ENCODE data around the gene LLGL1.

Gene LLGL1

DNA sequence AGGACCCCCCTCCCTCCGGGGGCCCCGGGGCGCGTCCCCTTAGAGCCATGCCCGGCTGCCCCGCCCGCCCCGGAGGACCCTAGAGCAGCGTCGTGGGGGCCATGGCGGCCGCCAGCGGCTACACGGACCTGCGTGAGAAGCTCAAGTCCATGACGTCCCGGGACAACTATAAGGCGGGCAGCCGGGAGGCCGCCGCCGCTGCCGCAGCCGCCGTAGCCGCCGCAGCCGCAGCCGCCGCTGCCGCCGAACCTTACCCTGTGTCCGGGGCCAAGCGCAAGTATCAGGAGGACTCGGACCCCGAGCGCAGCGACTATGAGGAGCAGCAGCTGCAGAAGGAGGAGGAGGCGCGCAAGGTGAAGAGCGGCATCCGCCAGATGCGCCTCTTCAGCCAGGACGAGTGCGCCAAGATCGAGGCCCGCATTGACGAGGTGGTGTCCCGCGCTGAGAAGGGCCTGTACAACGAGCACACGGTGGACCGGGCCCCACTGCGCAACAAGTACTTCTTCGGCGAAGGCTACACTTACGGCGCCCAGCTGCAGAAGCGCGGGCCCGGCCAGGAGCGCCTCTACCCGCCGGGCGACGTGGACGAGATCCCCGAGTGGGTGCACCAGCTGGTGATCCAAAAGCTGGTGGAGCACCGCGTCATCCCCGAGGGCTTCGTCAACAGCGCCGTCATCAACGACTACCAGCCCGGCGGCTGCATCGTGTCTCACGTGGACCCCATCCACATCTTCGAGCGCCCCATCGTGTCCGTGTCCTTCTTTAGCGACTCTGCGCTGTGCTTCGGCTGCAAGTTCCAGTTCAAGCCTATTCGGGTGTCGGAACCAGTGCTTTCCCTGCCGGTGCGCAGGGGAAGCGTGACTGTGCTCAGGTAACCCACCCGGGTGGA, 41.0 kb upstream of the LLGL1 start:
- H3K4me1 ChIP-seq (ENCODE audit: control insufficient read depth, insufficient read depth, low read length), result peaks cover 40% of the 10 kb centered on the region

DNA sequence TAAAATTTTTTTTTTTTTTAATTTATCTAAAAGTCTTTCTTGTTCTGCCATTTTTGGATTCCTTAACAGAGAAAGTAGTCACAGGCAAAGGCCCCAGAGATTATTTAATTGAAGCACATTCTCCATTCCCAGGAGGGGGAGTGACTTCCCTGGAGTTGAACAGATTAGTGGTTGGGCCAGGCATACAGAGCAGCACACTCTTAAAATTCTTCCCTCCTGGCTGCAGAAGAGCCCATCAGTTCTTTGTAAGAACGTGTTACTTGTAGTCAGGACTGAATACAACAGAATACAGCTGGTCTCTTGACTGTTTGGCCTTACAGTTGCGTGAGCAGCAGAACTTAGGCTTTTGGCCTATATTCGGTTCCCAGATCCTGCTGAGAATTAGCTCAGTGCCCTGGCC, 40.0 kb upstream of the LLGL1 start:
- H3K27ac ChIP-seq (ENCODE audit: low read depth, low read length), result no peak overlapping the region
- H3K36me3 ChIP-seq (ENCODE audit: control insufficient read depth, insufficient read depth, low read length), result peaks cover 43% of the 10 kb centered on the region
- no peaks in the 10 kb centered on the region for H3K9me3 ChIP-seq (ENCODE audit: control insufficient read depth, insufficient read depth, low read depth, low read length)
- peak overlapping the region; percentile 67 for H3K4me3 ChIP-seq (ENCODE audit: low read depth, low read length)
- no peaks in the 10 kb centered on the region for H3K27me3 ChIP-seq (ENCODE audit: control insufficient read depth, insufficient read depth, low read length)
- peaks cover 40% of the 10 kb centered on the region for H3K4me1 ChIP-seq (ENCODE audit: control insufficient read depth, insufficient read depth, low read length)
- peak overlapping the region; percentile 54 for H3K9ac ChIP-seq (ENCODE audit: low read length)

More for the DNA sequence above, 41.0 kb upstream of the LLGL1 start:
- H3K36me3 ChIP-seq (ENCODE audit: control insufficient read depth, insufficient read depth, low read length), result peaks cover 37% of the 10 kb centered on the region
- no peaks in the 10 kb centered on the region for H3K9me3 ChIP-seq (ENCODE audit: control insufficient read depth, insufficient read depth, low read depth, low read length)
- H3K27me3 ChIP-seq (ENCODE audit: control insufficient read depth, insufficient read depth, low read length), result no peaks in the 10 kb centered on the region
- H3K27ac ChIP-seq (ENCODE audit: low read depth, low read length), result peak overlapping the region; percentile 27; the same call in 1 of the 2 replicates
- peak overlapping the region; percentile 67 for H3K4me3 ChIP-seq (ENCODE audit: low read depth, low read length)
- peak overlapping the region; percentile 84 for H3K9ac ChIP-seq (ENCODE audit: low read length)

DNA sequence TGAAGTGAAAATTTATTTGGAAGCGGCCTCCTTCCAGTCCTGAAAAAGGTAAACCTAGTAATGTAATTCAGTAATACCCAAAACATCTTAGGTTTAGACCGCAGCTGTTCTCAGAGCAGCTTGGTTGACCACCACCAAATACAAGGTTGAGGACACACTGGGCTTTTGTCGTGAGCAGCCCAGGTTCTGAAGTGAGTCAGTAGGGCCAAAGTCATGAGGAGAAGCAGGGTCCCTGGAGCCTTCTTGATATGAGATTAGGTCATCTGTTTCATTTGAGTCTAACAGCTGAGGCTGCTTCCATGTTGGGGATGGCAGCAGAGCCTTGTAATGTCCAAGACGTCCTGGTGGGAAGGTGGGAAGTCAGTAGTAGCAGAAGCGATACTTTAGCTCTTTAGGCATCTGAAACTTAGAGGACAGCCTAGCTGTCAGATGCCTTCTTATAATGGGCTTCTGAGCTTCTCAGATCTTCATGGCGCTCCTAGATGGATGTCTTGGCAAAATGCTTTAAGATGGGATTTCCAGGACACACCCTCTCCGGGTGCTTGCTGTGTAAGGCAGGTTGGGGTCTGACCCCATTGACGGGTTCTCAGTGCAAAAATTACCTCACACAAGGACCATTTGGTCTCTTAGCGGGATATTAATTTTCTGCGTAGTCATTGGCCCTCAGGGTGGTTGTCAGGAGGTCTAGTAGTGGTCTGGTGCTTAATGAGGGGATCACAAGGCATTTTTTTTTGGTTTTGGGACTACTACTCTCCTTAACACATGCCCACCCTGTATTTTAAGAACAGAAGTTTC, 39.4 kb upstream of the LLGL1 start:
- Histone ChIP-seq H3K27me3 (ENCODE audit: control insufficient read depth, insufficient read depth, low read length) (no peaks in the 10 kb centered on the region), H3K4me1 (ENCODE audit: control insufficient read depth, insufficient read depth, low read length) (peaks cover 40% of the 10 kb centered on the region), H3K9me3 (ENCODE audit: control insufficient read depth, insufficient read depth, low read depth, low read length) (no peaks in the 10 kb centered on the region), H3K9ac (ENCODE audit: low read length) (peak overlapping the region; percentile 54), H3K36me3 (ENCODE audit: control insufficient read depth, insufficient read depth, low read length) (peaks cover 48% of the 10 kb centered on the region), H3K4me3 (ENCODE audit: low read depth, low read length) (peak overlapping the region; percentile 67), H3K27ac (ENCODE audit: low read depth, low read length) (no peak overlapping the region)

DNA sequence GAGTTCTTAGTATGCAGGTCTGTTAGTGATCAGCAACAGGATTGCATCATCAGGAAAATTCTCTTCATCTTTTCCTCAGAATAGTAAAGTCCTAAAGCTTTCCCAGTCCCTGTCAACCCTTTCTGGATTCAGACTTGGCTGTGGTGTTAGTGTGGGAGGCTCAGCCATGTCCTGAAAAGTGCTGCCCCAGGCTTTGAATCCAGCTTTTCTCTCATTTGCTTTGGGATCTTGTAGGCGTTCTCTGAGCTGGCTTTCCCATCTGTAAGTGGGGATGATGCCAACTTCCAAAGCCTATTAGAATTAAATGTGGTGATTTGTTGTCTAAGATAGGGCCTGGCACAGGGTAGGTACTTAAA, 38.8 kb upstream of the LLGL1 start:
- Histone ChIP-seq H3K4me1 (ENCODE audit: control insufficient read depth, insufficient read depth, low read length) (peaks cover 40% of the 10 kb centered on the region), H3K9me3 (ENCODE audit: control insufficient read depth, insufficient read depth, low read depth, low read length) (no peaks in the 10 kb centered on the region), H3K4me3 (ENCODE audit: low read depth, low read length) (peak overlapping the region; percentile 67), H3K27me3 (ENCODE audit: control insufficient read depth, insufficient read depth, low read length) (no peaks in the 10 kb centered on the region), H3K27ac (ENCODE audit: low read depth, low read length) (no peak overlapping the region), H3K9ac (ENCODE audit: low read length) (peak overlapping the region; percentile 54), H3K36me3 (ENCODE audit: control insufficient read depth, insufficient read depth, low read length) (peaks cover 48% of the 10 kb centered on the region)

DNA sequence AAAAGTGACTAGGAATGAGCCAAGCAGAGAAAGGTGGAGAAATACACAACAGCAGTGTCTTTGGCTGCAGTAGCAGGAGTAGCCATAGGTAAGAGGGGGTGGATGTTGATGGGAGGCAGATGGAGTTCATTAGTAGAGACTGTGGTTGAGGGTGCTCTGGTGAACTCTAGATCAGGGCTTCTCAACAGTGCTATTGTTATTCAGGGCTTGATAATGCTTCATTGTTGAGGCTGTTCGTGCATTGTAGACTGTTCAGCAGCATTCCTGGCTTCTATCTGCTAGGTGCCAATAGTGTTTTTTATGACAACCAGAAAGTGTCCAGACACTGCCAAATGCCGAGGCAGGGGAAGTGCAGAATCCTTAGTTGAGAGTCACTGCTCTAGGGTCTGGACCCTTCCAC, 38.2 kb upstream of the LLGL1 start:
- H3K27ac ChIP-seq (ENCODE audit: low read depth, low read length), result no peak overlapping the region
- peaks cover 37% of the 10 kb centered on the region for H3K4me1 ChIP-seq (ENCODE audit: control insufficient read depth, insufficient read depth, low read length)
- H3K27me3 ChIP-seq (ENCODE audit: control insufficient read depth, insufficient read depth, low read length), result no peaks in the 10 kb centered on the region
- no peaks in the 10 kb centered on the region for H3K9me3 ChIP-seq (ENCODE audit: control insufficient read depth, insufficient read depth, low read depth, low read length)
- H3K4me3 ChIP-seq (ENCODE audit: low read depth, low read length), result peak overlapping the region; percentile 67
- H3K36me3 ChIP-seq (ENCODE audit: control insufficient read depth, insufficient read depth, low read length), result peaks cover 48% of the 10 kb centered on the region
- no peak overlapping the region for H3K9ac ChIP-seq (ENCODE audit: low read length)

DNA sequence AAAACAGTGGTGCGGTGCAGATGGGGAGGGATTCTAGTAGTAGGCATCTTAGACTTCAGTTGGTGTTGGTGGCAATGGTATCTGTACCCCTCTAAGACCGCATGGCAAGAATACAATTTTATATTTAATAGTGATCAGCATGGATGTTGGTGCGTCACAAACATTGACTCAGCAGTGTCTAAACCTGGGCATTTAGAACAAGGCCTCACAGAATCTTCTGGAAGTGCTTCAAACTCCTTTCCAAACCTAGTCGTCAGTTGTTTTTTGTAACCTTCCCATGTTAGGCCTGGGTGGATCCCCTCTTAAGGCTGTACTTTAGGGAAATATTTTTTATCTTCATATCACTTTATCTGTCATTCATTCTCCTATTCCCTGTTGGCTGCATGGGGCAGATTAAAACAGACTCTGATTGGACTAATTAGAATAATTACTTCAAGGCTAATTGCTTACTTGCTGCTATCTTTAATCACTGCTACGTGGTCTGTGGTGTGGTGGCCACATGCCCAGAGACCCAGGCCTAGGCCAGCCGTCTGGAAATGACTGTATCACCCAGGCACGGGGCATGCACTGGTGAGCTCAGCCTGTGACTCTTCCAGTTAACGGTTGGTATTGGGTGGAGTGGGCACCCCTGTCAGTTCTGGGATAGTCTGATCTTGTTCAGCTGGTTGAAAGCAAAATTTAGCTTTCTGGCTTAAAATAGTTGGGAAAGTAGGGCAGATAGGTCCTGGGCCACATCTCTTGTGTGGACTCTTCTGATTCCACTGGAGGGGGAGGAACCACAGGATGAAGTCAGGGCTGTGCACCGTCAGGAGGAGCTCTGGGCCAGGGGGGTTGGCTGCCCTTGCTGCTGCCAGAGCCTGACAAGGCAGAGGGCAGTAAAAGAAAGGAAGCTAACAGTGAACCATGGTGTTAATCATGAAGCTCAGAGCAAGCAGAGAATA, 37.3 kb upstream of the LLGL1 start:
- no peaks in the 10 kb centered on the region for H3K9me3 ChIP-seq (ENCODE audit: control insufficient read depth, insufficient read depth, low read depth, low read length)
- H3K36me3 ChIP-seq (ENCODE audit: control insufficient read depth, insufficient read depth, low read length), result peaks cover 52% of the 10 kb centered on the region
- H3K4me3 ChIP-seq (ENCODE audit: low read depth, low read length), result peak overlapping the region; percentile 67; the same call in 1 of the 2 replicates
- H3K27me3 ChIP-seq (ENCODE audit: control insufficient read depth, insufficient read depth, low read length), result no peaks in the 10 kb centered on the region
- no peak overlapping the region for H3K27ac ChIP-seq (ENCODE audit: low read depth, low read length)
- no peak overlapping the region for H3K9ac ChIP-seq (ENCODE audit: low read length)
- H3K4me1 ChIP-seq (ENCODE audit: control insufficient read depth, insufficient read depth, low read length), result peaks cover 34% of the 10 kb centered on the region

DNA sequence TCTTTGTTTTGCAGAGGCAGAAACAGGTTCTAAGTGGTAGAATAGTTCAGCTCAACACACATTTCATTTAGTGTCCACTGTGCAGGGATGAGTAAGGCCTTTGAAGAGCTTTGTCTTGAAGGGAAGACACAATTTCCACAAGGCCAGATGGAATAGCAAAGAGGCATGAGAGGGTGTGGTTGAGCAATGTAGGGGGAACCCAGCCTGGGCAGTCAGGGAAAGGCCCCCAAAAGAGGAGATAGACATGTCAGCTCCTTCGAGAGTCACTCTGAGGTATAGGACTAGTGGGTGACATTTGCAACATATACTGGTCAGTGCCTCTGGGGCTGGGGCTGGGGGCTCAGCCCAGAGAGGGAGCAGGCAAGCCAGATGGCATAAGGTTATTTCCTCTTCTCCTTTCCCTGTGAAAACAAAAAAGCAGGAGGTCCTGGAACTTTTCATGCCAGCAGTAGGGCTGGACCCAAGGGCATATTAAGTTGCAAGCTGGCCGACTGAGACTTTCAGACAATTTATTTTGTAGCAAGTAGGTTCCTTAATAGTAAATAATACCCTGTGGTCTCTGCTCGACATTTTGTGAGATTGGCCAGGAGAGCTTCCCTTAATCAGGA, 34.7 kb upstream of the LLGL1 start:
- Histone ChIP-seq H3K27me3 (ENCODE audit: control insufficient read depth, insufficient read depth, low read length) (no peaks in the 10 kb centered on the region), H3K4me3 (ENCODE audit: low read depth, low read length) (no peak overlapping the region), H3K27ac (ENCODE audit: low read depth, low read length) (no peak overlapping the region), H3K9ac (ENCODE audit: low read length) (no peak overlapping the region), H3K36me3 (ENCODE audit: control insufficient read depth, insufficient read depth, low read length) (peaks cover 65% of the 10 kb centered on the region), H3K4me1 (ENCODE audit: control insufficient read depth, insufficient read depth, low read length) (peaks cover 30% of the 10 kb centered on the region), H3K9me3 (ENCODE audit: control insufficient read depth, insufficient read depth, low read depth, low read length) (no peaks in the 10 kb centered on the region)

DNA sequence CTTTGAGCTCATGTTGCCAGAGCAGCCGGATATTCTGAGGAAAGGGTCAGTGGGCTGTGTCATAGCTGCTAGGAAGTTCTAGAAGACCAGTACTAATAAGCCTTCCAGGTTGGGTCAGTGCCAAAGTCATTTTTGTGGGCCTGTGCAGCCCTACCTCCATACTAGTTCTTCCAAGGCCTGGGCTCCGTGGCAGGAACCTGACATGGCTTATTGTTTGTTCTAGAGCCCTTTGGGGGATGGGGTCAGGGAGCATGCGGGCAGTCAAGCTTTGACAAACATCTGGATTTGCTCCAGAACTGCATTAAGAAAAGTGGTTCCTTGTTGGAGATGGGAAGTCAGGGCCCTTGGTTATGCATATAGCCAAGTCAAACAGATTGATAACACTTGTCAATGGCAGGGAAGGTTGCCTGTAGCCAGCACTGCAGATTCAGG, 34.2 kb upstream of the LLGL1 start:
- Histone ChIP-seq H3K36me3 (ENCODE audit: control insufficient read depth, insufficient read depth, low read length) (peaks cover 65% of the 10 kb centered on the region), H3K27me3 (ENCODE audit: control insufficient read depth, insufficient read depth, low read length) (no peaks in the 10 kb centered on the region), H3K27ac (ENCODE audit: low read depth, low read length) (no peak overlapping the region), H3K9ac (ENCODE audit: low read length) (no peak overlapping the region), H3K4me1 (ENCODE audit: control insufficient read depth, insufficient read depth, low read length) (peaks cover 25% of the 10 kb centered on the region), H3K9me3 (ENCODE audit: control insufficient read depth, insufficient read depth, low read depth, low read length) (no peaks in the 10 kb centered on the region), H3K4me3 (ENCODE audit: low read depth, low read length) (no peak overlapping the region)

DNA sequence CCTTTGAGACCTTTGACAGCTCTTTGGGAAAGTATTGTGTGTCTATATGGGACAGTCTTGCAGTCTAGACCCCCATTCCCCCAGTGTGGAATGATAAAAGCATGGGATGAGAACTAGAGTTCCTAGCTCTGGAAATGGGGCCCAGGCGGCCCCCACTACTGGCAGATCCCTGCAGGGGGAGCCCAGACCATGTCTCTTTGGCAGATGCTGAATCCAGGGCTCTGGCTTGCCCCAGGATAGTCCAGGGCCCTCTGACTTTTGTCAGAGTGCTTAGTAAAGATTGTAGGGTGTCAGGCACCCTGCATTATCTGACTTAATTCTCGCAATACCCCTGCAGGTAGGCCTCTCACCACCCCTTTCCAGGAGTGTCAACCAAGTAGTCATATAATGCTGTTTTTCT, 33.5 kb upstream of the LLGL1 start:
- Histone ChIP-seq H3K9ac (ENCODE audit: low read length) (no peak overlapping the region), H3K4me1 (ENCODE audit: control insufficient read depth, insufficient read depth, low read length) (peaks cover 18% of the 10 kb centered on the region), H3K9me3 (ENCODE audit: control insufficient read depth, insufficient read depth, low read depth, low read length) (no peaks in the 10 kb centered on the region), H3K27ac (ENCODE audit: low read depth, low read length) (no peak overlapping the region), H3K27me3 (ENCODE audit: control insufficient read depth, insufficient read depth, low read length) (no peaks in the 10 kb centered on the region), H3K36me3 (ENCODE audit: control insufficient read depth, insufficient read depth, low read length) (peaks cover 66% of the 10 kb centered on the region), H3K4me3 (ENCODE audit: low read depth, low read length) (no peak overlapping the region)

DNA sequence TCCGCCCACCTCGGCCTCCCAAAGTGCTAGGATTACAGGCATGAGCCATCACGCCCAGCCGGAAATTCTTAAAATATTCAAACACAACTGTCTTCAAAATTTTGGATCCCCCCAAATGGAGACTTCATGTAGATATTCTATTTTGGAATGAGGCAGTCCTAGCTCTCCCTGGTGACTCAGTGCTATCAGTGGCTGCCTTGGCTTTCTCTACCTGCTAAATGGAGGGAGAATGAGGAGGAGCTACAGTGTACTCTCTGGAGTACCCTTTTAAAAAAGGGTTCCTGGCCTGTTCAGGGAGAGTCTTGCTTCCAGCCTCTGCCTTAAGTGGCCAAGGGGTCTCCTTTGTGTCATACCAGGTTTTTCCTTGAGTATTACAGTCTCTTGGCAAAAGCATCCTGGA, 31.0 kb upstream of the LLGL1 start:
- H3K9ac ChIP-seq (ENCODE audit: low read length), result no peak overlapping the region
- no peaks in the 10 kb centered on the region for H3K27me3 ChIP-seq (ENCODE audit: control insufficient read depth, insufficient read depth, low read length)
- peaks cover 64% of the 10 kb centered on the region for H3K36me3 ChIP-seq (ENCODE audit: control insufficient read depth, insufficient read depth, low read length)
- no peak overlapping the region for H3K27ac ChIP-seq (ENCODE audit: low read depth, low read length)
- no peaks in the 10 kb centered on the region for H3K9me3 ChIP-seq (ENCODE audit: control insufficient read depth, insufficient read depth, low read depth, low read length)
- H3K4me1 ChIP-seq (ENCODE audit: control insufficient read depth, insufficient read depth, low read length), result no peaks in the 10 kb centered on the region
- no peak overlapping the region for H3K4me3 ChIP-seq (ENCODE audit: low read depth, low read length)

Measured in HUES6 (cell line).